Measurements from ENCODE around the gene TDRD1.

GRCh38 chr10:114256008-114256765, 77.0 kb downstream of the TDRD1 start:
- TF ChIP-seq CTCF (IDR thresholded peaks at IDR 0.05), result no peak
- TF ChIP-seq POLR2A (IDR thresholded peaks at IDR 0.05), result no peak
- no peak for TF ChIP-seq EP300 (IDR thresholded peaks at IDR 0.05)
